Transverse colon (tissue), 4 donors: ENCODE data around the gene ARGFX.

Experiments used
- EP300 ChIP-seq: sonication (generic); formaldehyde crosslinking; IDR thresholded peaks from one replicate; pipeline ENCODE4 v1.6.1; 2017; ENCODE audit warnings: antibody characterized with exemption, low read depth
- POLR2A ChIP-seq: fragments of 450-650 bp; IDR thresholded peaks from one replicate; pipeline ENCODE4 v1.6.1; 2016; ENCODE audit warnings: antibody characterized with exemption, mild to moderate bottlenecking, moderate library complexity
- POLR2AphosphoS5 ChIP-seq, 3 donors: sonication (generic); formaldehyde crosslinking; IDR thresholded peaks; one replicate each; pipeline ENCODE4 v1.6.1; 2016; ENCODE audit warnings: antibody characterized with exemption in 3 of 3
- TF ChIP-seq, protein P1 (sequence below), 5 experiments: fragments of 200-600 bp in 3 of 5; fragments of 450-650 bp in 2 of 5; sonication (generic) in 3 of 5; IDR thresholded peaks; 1 replicate in 2 of 5; 2 replicates in 3 of 5; pipeline ENCODE4 v1.5.1; 2016 to 2017; ENCODE audit warnings: antibody characterized with exemption in 5 of 5, inconsistent platforms in 3 of 5, mild to moderate bottlenecking in 2 of 5, moderate library complexity in 1 of 5

DNA sequence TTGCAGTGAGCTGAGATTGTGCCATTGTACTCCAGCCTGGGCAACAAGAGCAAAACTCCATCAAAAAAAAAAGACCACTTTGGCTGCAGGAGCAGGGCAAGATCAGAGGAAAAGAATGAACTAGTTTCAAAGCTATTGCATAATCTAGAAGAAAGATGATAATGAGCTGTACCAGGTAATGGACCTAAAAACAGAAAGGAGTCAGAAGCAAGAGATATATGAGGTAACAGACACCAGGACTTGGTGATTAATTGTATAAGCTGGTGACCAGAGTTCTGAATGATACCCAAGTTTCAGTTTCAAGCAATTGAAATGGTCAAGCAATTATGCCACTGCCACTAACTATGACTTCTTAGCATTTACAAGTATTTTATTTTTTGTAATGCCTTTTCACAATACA lies 24.8 kb upstream of the ARGFX start:
- TF ChIP-seq, protein P1, sequence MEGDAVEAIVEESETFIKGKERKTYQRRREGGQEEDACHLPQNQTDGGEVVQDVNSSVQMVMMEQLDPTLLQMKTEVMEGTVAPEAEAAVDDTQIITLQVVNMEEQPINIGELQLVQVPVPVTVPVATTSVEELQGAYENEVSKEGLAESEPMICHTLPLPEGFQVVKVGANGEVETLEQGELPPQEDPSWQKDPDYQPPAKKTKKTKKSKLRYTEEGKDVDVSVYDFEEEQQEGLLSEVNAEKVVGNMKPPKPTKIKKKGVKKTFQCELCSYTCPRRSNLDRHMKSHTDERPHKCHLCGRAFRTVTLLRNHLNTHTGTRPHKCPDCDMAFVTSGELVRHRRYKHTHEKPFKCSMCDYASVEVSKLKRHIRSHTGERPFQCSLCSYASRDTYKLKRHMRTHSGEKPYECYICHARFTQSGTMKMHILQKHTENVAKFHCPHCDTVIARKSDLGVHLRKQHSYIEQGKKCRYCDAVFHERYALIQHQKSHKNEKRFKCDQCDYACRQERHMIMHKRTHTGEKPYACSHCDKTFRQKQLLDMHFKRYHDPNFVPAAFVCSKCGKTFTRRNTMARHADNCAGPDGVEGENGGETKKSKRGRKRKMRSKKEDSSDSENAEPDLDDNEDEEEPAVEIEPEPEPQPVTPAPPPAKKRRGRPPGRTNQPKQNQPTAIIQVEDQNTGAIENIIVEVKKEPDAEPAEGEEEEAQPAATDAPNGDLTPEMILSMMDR (IDR thresholded peaks at IDR 0.05): no peak
- TF ChIP-seq POLR2A (no peak), POLR2AphosphoS5 (IDR thresholded peaks at IDR 0.05) (no peak), EP300 (no peak)
